Kidney (tissue), 22 donors: ENCODE results near the gene LARP4. TPM values are rescaled to one million over a fixed set of nuclear protein-coding genes. Genes with fewer than 3 reads are reported as not detected.

Experiments used
- DNase-seq, 5 donors: peaks; one replicate each; pipeline ENCODE4 v3.0.0-alpha.2; 2013 to 2020
- FAIRE-seq: peaks from 2 replicates; lab custom pipeline; 2012; peaks lifted over from hg19 to GRCh38; lab: Jason Lieb, UNC
- H3K27ac ChIP-seq, 2 donors: one replicate each; pipeline ENCODE4 v1.7.0; 2013; ENCODE audit warnings: low read depth in 2 of 2, low read length in 2 of 2, inconsistent platforms in 1 of 2
- H3K27me3 ChIP-seq: one replicate; pipeline ENCODE4 v1.7.1; 2013; ENCODE audit warnings: low read length, inconsistent platforms; ENCODE audit not compliant: control insufficient read depth, insufficient read depth
- H3K36me3 ChIP-seq, 3 donors: one replicate each; pipeline versions ENCODE4 v1.7.0 to v1.7.1; 2013; ENCODE audit warnings: low read length in 3 of 3, control low read depth in 1 of 3, inconsistent platforms in 1 of 3; ENCODE audit not compliant: insufficient read depth in 3 of 3, control insufficient read depth in 2 of 3
- H3K4me1 ChIP-seq, 3 donors: one replicate each; pipeline versions ENCODE4 v1.7.0 to v1.7.1; 2013; ENCODE audit warnings: low read length in 3 of 3, inconsistent platforms in 1 of 3, low read depth in 1 of 3; ENCODE audit not compliant: control insufficient read depth in 2 of 3, insufficient read depth in 2 of 3
- H3K4me3 ChIP-seq, 3 donors: one replicate each; pipeline versions ENCODE4 v1.7.0 to v1.8.1; 2013; ENCODE audit warnings: low read length in 3 of 3, control low read depth in 1 of 3, inconsistent platforms in 1 of 3
- H3K9ac ChIP-seq, 3 donors: one replicate each; pipeline versions ENCODE4 v1.7.0 to v1.7.1; 2013; ENCODE audit warnings: low read length in 3 of 3, control low read depth in 1 of 3, inconsistent platforms in 1 of 3
- H3K9me3 ChIP-seq, 3 donors: one replicate each; pipeline versions ENCODE4 v1.7.0 to v1.7.1; 2013; ENCODE audit warnings: low read length in 3 of 3, control low read depth in 1 of 3, inconsistent platforms in 1 of 3; ENCODE audit not compliant: control insufficient read depth in 2 of 3, insufficient read depth in 1 of 3
- intact Hi-C: fragments of 100-400 bp; cut with DNase I; formaldehyde crosslinking; loops from one replicate; pipeline ENCODE4 v1.11.1; 2022
- long read RNA-seq, 10 donors: library from polyadenylated mRNA in 1 of 10; unstranded in 1 of 10; transcript quantifications; one replicate each; pipeline ENCODE4 v2.0.0 and lab custom pipeline, GENCODE V29; 2021 to 2026
- polyA plus RNA-seq: library from polyadenylated mRNA; stranded (reverse); fragments of 350-450 nt; fragmentation: Illumina TruSeq; extraction: RNeasy Lipid Tissue Mini Kit (QIAGEN cat#74804); gene quantifications from one replicate; pipeline ENCODE4 v1.2.3, GENCODE V29; 2014; ENCODE audit warnings: low read depth, low replicate concordance; ENCODE audit not compliant: insufficient read depth
- total RNA-seq: library from RNA; stranded (reverse); fragmentation: NEBNext Ultra II Directional; extraction: Animal tissue kit (Norgen Biotek cat#: 25700); gene quantifications from one replicate; pipeline ENCODE4 v1.2.1, GENCODE V29; 2021
- TF ChIP-seq, protein P1 (sequence below): IDR thresholded peaks from 3 replicates; pipeline ENCODE4 v1.5.1; 2012; ENCODE audit warnings: mild to moderate bottlenecking, moderate library complexity, borderline replicate concordance; ENCODE audit not compliant: insufficient read depth; ENCODE audit errors: extremely low read depth
- donor health status: control.
- donor health status: control.
- donor health status: control.
- donor health status: control.
- donor health status: control.
- donor health status: DM: yes; HTN: yes; CAD: no.
- donor health status: Normal renal cell carcinoma (clear cell type).

The LARP4 gene
- total RNA-seq (56.1 TPM), polyA plus RNA-seq (17.1 TPM)
- long read RNA-seq, donor 1: 0 reads
- long read RNA-seq, donor 2, full-length matches to known transcripts: 1 of 1 reads
- long read RNA-seq, donor 2, partial matches to known transcripts: 0 of 1 reads
- long read RNA-seq, donor 2, other reads (novel, unspliced or antisense): 0 of 1 reads
- long read RNA-seq, donor 3, partial matches to known transcripts: 6 of 7 reads
- long read RNA-seq, donor 3, other reads (novel, unspliced or antisense): 0 of 7 reads
- long read RNA-seq, donor 4, full-length matches to known transcripts: 2 of 2 reads
- long read RNA-seq, donor 4, partial matches to known transcripts: 0 of 2 reads
- long read RNA-seq, donor 4, other reads (novel, unspliced or antisense): 0 of 2 reads
- long read RNA-seq, donor 5, full-length matches to known transcripts: 1 of 1 reads
- long read RNA-seq, donor 5, partial matches to known transcripts: 0 of 1 reads
- long read RNA-seq, donor 5, other reads (novel, unspliced or antisense): 0 of 1 reads
- long read RNA-seq, donor 6, full-length matches to known transcripts: 2 of 32 reads
- long read RNA-seq, donor 6, partial matches to known transcripts: 30 of 32 reads
- long read RNA-seq, donor 6, other reads (novel, unspliced or antisense): 0 of 32 reads
- long read RNA-seq, donor 7, full-length matches to known transcripts: 5 of 27 reads
- long read RNA-seq, donor 7, partial matches to known transcripts: 13 of 27 reads
- long read RNA-seq, donor 7, other reads (novel, unspliced or antisense): 9 of 27 reads
- long read RNA-seq, donor 8, partial matches to known transcripts: 20 of 20 reads
- long read RNA-seq, donor 8, other reads (novel, unspliced or antisense): 0 of 20 reads
- long read RNA-seq, donor 9, partial matches to known transcripts: 0 of 2 reads
- long read RNA-seq, donor 9, other reads (novel, unspliced or antisense): 0 of 2 reads
- long read RNA-seq, donor 10, full-length matches to known transcripts: 4 of 4 reads
- long read RNA-seq, donor 10, partial matches to known transcripts: 0 of 4 reads
- long read RNA-seq, donor 10, other reads (novel, unspliced or antisense): 0 of 4 reads

DNA sequence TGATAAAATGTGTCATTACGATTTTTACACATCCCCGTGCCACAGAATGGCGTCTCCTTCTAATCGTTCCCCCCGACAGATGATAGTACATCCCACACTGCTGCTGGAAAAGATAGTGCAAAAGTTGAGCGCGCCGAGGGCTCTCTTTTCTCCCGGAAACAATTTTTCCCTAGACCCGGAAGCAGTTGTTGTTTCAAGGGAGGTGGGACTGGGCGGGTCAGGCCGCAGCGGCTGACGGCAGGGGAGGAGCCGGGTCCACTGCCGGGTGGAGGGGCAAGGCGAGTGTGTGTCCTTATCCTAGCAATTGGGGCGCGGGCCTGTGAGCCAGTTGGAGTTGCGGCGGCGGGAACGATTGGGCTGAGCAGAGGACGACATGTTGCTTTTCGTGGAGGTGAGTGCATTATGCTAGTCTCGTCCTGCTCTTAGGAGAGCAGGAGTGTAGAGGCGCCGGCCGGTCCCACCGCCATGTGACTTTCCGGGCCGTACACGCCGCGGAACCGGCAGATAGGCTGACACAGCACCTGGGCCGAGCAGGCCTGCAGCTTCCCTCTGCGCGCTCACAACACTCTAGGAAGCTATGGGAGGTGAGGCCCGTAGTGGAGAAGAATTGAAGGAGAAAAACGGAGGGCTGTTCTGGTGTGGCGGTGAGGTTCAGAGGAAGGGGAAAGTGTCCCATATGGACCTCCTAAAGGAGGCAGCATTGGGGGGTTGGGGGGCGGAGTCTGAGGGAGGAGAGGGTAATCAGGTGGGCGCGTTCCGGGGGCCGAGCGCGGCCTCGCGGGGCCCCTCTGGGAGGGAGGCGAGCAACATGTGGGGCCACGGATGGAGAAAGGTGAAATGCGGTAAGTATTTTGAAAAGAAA lies at the start of gene LARP4:
TSS of gene LARP4 (plus strand) at position 248 of the 862 bp plus-strand sequence. CDS start at position 374, 126 bp downstream.
- FAIRE-seq: peak; percentile 81

DNA sequence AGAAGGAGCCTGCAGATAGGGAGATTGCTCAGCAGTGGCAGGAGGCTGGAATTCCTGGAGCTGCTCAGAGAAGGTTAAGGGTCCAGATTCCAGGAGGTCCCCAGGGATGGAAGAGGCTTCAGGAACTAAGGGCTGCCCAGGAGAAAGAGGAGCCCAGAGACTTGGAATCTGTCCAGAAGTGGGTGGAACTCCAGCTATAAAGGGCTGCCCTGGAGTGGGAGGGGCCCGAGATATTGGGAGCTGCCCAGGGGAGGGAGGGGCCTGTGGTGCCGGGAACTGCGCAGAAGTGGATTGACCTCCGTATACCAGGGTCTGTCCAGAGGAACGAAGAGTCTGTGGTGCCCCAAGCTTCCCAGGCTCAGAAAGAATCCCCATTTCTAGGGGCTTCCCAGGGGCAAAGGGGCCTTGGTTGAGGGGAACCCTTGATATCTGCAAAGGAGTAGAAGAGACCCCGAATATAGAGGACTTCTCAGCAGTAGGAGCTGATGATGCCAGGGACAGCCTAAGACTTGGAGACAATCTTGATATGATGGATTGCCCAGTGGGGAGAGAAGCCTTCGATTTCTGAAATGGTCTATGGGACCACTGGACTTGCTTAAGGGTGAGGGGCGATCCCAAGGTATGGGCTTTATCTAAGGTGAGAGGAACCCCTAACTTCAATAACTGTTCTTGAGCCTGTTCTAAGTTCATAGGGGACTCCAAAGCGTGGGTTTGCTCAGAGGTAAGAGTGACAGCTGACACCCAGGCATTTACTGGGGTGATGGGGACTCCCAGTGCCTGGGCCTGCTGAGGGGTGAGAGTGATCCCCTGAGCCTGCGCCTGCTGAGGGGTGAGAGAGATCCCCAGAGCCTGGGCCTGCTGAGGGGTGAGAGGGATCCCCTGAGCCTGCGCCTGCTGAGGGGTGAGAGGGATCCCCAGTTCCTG lies 49.3 kb upstream of the LARP4 start:
- no peak overlapping the region for H3K4me3 ChIP-seq
- H3K36me3 ChIP-seq: no peaks in the 10 kb centered on the region
- no peak overlapping the region for H3K9ac ChIP-seq
- no peaks in the 10 kb centered on the region for H3K9me3 ChIP-seq
- H3K4me1 ChIP-seq: no peaks in the 10 kb centered on the region
- intact Hi-C loops: no loop called here
- H3K27me3 ChIP-seq: no peaks in the 10 kb centered on the region
- TF ChIP-seq, protein P1, sequence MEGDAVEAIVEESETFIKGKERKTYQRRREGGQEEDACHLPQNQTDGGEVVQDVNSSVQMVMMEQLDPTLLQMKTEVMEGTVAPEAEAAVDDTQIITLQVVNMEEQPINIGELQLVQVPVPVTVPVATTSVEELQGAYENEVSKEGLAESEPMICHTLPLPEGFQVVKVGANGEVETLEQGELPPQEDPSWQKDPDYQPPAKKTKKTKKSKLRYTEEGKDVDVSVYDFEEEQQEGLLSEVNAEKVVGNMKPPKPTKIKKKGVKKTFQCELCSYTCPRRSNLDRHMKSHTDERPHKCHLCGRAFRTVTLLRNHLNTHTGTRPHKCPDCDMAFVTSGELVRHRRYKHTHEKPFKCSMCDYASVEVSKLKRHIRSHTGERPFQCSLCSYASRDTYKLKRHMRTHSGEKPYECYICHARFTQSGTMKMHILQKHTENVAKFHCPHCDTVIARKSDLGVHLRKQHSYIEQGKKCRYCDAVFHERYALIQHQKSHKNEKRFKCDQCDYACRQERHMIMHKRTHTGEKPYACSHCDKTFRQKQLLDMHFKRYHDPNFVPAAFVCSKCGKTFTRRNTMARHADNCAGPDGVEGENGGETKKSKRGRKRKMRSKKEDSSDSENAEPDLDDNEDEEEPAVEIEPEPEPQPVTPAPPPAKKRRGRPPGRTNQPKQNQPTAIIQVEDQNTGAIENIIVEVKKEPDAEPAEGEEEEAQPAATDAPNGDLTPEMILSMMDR: no peak
- FAIRE-seq (no peak), DNase-seq (peak in 1 of 5 donors; percentile 4)
- no peak overlapping the region for H3K27ac ChIP-seq

More for the DNA sequence above, at the start of gene LARP4:
- peaks cover 0 to 5% (median 0%) of the 10 kb centered on the region in 3 donors for H3K4me1 ChIP-seq
- H3K27ac ChIP-seq: peak within 1 kb of the TSS; percentile 92 to 96
- DNase-seq: peak; percentile 96 to 99 (median 97)
- TF ChIP-seq, protein P1: no peak
- no peaks in the 10 kb centered on the region for H3K36me3 ChIP-seq
- H3K27me3 ChIP-seq: no peaks in the 10 kb centered on the region
- H3K9me3 ChIP-seq: no peaks in the 10 kb centered on the region
- peak within 1 kb of the TSS; percentile 79 to 100 (median 97) for H3K4me3 ChIP-seq
- peak within 1 kb of the TSS; percentile 77 to 99 (median 95) for H3K9ac ChIP-seq
- intact Hi-C loops: no loop called here
